Stimulated activated effector memory CD8-positive, alpha-beta T cell treated with anti-CD3 and anti-CD28 coated beads, Interleukin-12 subunit alpha, Interleukin-12 subunit beta, amount 100 ng/mL, for 72 hours (primary cell): ENCODE measurements around the gene EFL1.
"Not testable (repeated sequence)": the region's sequence is repeated elsewhere in the genome, so short reads cannot be mapped to it uniquely, and the experiment has no call there.

Experiments
- ATAC-seq: fragments of 150-1000 bp; cut with Tn5 transposase; 2 replicates; pipeline ENCODE4 v1.10.0; 2021
- DNase-seq, 2 donors: peaks; one replicate each; pipeline ENCODE4 v3.0.0; 2021 to 2022; ENCODE audit warnings: low spot score in 2 of 2
- H3K27ac Mint-ChIP-seq: one replicate; pipeline ENCODE4 v1.8.0; 2022; ENCODE audit warnings: mild to moderate bottlenecking, mixed read lengths
- H3K36me3 Mint-ChIP-seq: one replicate; pipeline ENCODE4 v1.8.0; 2022; ENCODE audit warnings: mild to moderate bottlenecking, mixed read lengths
- H3K4me1 Mint-ChIP-seq: one replicate; pipeline ENCODE4 v1.8.0; 2022; ENCODE audit warnings: mixed read lengths
- H3K4me3 Mint-ChIP-seq: one replicate; pipeline ENCODE4 v1.8.0; 2022; ENCODE audit warnings: mild to moderate bottlenecking, mixed read lengths
- H3K9me3 Mint-ChIP-seq: one replicate; pipeline ENCODE4 v1.8.0; 2022; ENCODE audit warnings: mixed read lengths

The EFL1 gene

DNA sequence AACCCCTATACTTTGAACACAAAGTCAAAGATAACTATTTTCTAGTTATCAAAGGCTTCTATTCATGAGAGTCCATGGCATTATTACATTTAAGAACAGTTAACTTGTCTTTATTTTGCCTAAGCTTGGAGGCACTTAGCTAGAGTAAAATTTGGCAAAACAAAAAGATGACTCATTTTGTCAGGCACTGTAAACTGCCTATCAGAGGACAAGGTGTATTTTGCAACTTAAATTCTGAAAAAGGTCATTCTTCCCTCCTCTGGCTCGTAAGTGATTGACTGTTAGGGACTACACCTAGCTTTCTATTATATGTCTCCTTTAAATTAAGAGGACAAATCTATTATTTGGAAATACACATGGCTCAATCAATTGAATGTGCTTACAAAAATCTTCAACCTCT is 69.1 kb downstream of the EFL1 start:
- H3K36me3 Mint-ChIP-seq: peaks cover 14% of the 10 kb centered on the region
- DNase-seq, H3K27ac Mint-ChIP-seq, H3K9me3 Mint-ChIP-seq, H3K4me3 Mint-ChIP-seq, H3K4me1 Mint-ChIP-seq, ATAC-seq: not testable (repeated sequence)

DNA sequence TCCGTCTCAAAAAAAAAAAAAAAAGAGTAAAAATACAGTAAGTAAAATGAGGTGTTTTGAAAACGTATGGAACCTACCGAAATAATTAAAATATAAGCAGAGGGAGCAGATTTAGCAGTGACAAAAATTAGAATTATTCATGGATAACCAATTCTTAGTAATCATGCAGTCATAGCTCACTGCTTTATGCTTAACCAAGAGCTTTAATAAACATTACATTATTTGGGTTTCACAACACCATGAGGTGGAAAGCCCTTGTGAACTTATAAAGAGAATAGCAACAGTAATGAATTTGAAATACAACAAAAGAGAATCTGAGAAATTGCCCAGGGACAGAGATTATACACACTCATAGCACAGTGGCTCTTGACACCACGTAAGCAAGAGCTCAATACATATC is 70.1 kb downstream of the EFL1 start:
- H3K4me1 Mint-ChIP-seq, H3K27ac Mint-ChIP-seq, DNase-seq, H3K4me3 Mint-ChIP-seq, ATAC-seq, H3K9me3 Mint-ChIP-seq: not testable (repeated sequence)
- peaks cover 14% of the 10 kb centered on the region for H3K36me3 Mint-ChIP-seq

DNA sequence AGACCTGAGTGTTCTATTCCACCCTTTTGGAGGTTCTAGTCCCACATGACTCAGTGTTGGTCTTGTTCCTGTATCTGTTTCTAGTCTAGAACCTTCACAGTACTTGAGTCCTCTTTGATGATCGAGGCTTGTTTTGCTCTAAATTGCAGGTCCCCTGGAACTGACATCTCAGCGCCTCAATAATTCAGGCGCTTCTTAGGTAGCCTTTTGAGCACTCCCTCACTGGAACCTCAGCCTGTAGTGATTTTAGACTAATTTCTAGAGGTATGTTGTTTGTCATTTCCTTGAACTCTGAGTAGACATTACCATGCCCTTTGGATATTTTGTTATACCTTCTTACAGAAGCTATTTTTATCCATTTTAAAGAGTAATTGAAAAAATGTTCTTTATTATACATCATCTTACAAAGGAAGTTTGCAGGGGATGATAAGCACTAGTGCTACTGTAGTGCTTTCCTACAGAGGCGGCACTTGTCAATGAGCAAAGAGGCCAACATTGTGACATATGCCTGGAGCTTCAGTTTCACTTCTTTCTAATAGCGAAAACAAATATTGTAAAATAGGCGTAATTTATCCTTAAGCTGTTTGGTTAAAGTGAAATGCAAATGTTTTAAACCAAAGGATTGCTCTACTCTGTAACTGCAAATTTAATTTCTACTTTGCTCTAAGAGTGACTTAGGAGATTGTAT is 75.7 kb downstream of the EFL1 start:
- H3K4me3 Mint-ChIP-seq: no peak overlapping the region
- no peaks in the 10 kb centered on the region for H3K9me3 Mint-ChIP-seq
- DNase-seq: no peak
- peaks cover 4% of the 10 kb centered on the region for H3K36me3 Mint-ChIP-seq
- H3K4me1 Mint-ChIP-seq: no peaks in the 10 kb centered on the region
- no peak overlapping the region for H3K27ac Mint-ChIP-seq
- no peak for ATAC-seq

DNA sequence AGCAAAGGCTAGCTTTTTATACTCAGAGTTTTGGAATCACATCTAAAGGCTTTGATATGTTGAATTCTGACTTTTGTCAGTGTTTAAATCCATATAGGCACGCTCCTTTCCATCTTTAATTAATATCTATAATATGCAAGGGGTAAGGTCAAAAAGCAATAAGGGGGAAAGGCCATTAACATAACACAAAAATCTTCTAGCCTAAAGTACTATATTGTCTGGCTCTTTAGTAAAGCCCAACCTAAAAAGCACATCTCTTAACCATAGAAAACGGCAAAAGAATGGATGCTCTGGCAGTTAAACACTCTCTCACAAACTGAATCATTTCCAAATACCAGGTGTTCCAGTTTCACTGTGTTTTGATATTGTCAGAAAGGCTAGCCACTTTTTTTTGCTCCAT is 76.4 kb downstream of the EFL1 start:
- Mint-ChIP-seq H3K36me3 (no peaks in the 10 kb centered on the region), H3K4me1 (no peaks in the 10 kb centered on the region), H3K4me3 (no peak overlapping the region), H3K27ac (no peak overlapping the region), H3K9me3 (no peaks in the 10 kb centered on the region)
- no peak for DNase-seq
- ATAC-seq: no peak

GRCh38 chr15:82184776-82185175 is 77.8 kb downstream of the EFL1 start:
- no peaks in the 10 kb centered on the region for H3K4me1 Mint-ChIP-seq
- H3K36me3 Mint-ChIP-seq: no peaks in the 10 kb centered on the region
- no peak overlapping the region for H3K27ac Mint-ChIP-seq
- no peak for DNase-seq
- no peak for ATAC-seq
- no peaks in the 10 kb centered on the region for H3K9me3 Mint-ChIP-seq
- H3K4me3 Mint-ChIP-seq: no peak overlapping the region

GRCh38 chr15:82184355-82184754 is 78.2 kb downstream of the EFL1 start:
- no peak overlapping the region for H3K27ac Mint-ChIP-seq
- H3K9me3 Mint-ChIP-seq: no peaks in the 10 kb centered on the region
- ATAC-seq: no peak
- no peaks in the 10 kb centered on the region for H3K36me3 Mint-ChIP-seq
- H3K4me1 Mint-ChIP-seq: no peaks in the 10 kb centered on the region
- DNase-seq: no peak
- H3K4me3 Mint-ChIP-seq: no peak overlapping the region

DNA sequence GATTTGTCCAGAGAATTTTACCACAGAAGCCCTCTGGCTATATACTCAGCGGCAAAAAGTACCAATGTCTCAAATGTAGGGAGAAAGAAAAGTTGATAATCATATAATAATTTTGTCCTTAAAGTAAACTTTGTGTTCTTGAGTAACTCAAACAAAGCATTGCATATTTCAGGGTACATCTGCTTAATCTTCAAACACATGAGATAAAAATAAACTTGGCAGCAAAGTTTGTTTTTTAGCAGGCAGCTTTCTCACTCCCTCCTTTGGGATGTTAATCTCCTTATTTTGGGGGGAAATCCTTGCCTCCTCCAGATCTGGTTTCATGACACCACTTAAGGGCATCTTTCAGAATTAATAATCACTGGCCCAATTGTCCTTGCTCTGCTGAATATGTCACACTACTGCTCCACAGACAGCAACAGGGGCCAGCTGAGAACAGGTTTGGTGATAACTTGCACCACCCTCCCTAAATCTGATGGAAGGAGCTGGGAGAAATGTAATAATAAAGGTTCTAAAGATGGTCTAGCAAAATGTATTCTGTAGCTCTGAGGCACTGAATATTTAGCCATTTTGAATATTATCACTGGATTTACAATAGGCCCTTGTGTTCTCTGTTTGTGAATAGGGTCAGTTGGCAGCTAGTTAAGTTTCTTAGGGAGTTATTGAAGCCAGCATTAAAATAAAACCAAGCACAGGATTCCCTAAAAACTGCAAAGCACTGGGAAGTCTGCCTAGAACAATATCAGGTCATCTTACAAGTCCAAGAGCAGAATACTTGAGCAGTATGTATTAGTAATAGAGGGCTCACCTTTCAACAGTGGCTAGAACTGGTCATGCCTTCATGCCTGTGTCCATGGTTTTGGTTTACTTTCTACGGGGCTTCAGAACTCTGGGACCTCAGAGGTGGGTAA is 79.2 kb downstream of the EFL1 start:
- DNase-seq: no peak
- no peaks in the 10 kb centered on the region for H3K36me3 Mint-ChIP-seq
- ATAC-seq: no peak
- H3K4me3 Mint-ChIP-seq: no peak overlapping the region
- H3K27ac Mint-ChIP-seq: no peak overlapping the region
- no peaks in the 10 kb centered on the region for H3K4me1 Mint-ChIP-seq
- H3K9me3 Mint-ChIP-seq: no peaks in the 10 kb centered on the region

GRCh38 chr15:82181371-82181770 is 81.2 kb downstream of the EFL1 start:
- Mint-ChIP-seq H3K27ac (no peak overlapping the region), H3K9me3 (no peaks in the 10 kb centered on the region), H3K4me1 (no peaks in the 10 kb centered on the region), H3K4me3 (no peak overlapping the region), H3K36me3 (no peaks in the 10 kb centered on the region)
- ATAC-seq (no peak), DNase-seq (no peak)

- Mint-ChIP-seq H3K4me1 (no peaks in the 10 kb centered on the region), H3K36me3 (no peaks in the 10 kb centered on the region), H3K9me3 (no peaks in the 10 kb centered on the region), H3K27ac (no peak overlapping the region), H3K4me3 (no peak overlapping the region)
- ATAC-seq (no peak), DNase-seq (no peak)
Observed at GRCh38 chr15:82178061-82178460, 84.5 kb downstream of the EFL1 start.

GRCh38 chr15:82177291-82178010 is 85.1 kb downstream of the EFL1 start:
- no peaks in the 10 kb centered on the region for H3K4me1 Mint-ChIP-seq
- ATAC-seq: no peak
- no peak overlapping the region for H3K27ac Mint-ChIP-seq
- no peaks in the 10 kb centered on the region for H3K36me3 Mint-ChIP-seq
- H3K9me3 Mint-ChIP-seq: no peaks in the 10 kb centered on the region
- DNase-seq: no peak
- H3K4me3 Mint-ChIP-seq: no peak overlapping the region

- no peak overlapping the region for H3K27ac Mint-ChIP-seq
- DNase-seq (no peak), ATAC-seq (no peak)
- no peaks in the 10 kb centered on the region for H3K4me1 Mint-ChIP-seq
- H3K4me3 Mint-ChIP-seq: no peak overlapping the region
- H3K9me3 Mint-ChIP-seq: no peaks in the 10 kb centered on the region
- no peaks in the 10 kb centered on the region for H3K36me3 Mint-ChIP-seq
Observed at GRCh38 chr15:82176542-82176941, 86.0 kb downstream of the EFL1 start.

GRCh38 chr15:82174471-82175235 is 87.9 kb downstream of the EFL1 start:
- ATAC-seq (no peak), DNase-seq (no peak)
- no peak overlapping the region for H3K4me3 Mint-ChIP-seq
- no peak overlapping the region for H3K27ac Mint-ChIP-seq
- H3K4me1 Mint-ChIP-seq: no peaks in the 10 kb centered on the region
- no peaks in the 10 kb centered on the region for H3K9me3 Mint-ChIP-seq
- H3K36me3 Mint-ChIP-seq: no peaks in the 10 kb centered on the region

- Mint-ChIP-seq H3K4me1 (peaks cover 8% of the 10 kb centered on the region), H3K27ac (no peak overlapping the region), H3K9me3 (no peaks in the 10 kb centered on the region), H3K4me3 (no peak overlapping the region), H3K36me3 (no peaks in the 10 kb centered on the region)
- DNase-seq (no peak), ATAC-seq (no peak)
Observed at GRCh38 chr15:82173108-82173507, 89.4 kb downstream of the EFL1 start.

DNA sequence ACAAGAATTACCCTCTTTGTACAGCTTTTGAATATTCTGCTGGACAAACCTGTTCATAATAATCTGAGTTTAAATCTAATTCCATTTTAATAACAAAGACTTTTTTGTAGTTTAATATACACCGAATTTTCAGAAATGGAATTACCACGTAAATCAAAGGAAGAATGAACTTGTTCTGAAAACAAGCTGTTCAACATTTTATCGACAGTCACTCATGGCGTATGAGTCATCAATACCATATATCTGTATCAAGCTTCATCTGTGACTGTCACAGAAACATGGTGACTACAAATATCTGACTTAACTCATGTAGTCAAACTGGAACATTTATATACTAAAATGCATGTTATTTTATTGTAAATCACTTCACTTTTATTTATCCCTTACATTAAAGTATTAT is 90.0 kb downstream of the EFL1 start:
- Mint-ChIP-seq H3K9me3 (no peaks in the 10 kb centered on the region), H3K27ac (no peak overlapping the region), H3K4me1 (peaks cover 8% of the 10 kb centered on the region), H3K4me3 (no peak overlapping the region), H3K36me3 (no peaks in the 10 kb centered on the region)
- no peak for ATAC-seq
- no peak for DNase-seq

GRCh38 chr15:82168757-82169156 is 93.8 kb downstream of the EFL1 start:
- Mint-ChIP-seq H3K36me3 (no peaks in the 10 kb centered on the region), H3K4me3 (no peak overlapping the region), H3K4me1 (peaks cover 13% of the 10 kb centered on the region), H3K9me3 (no peaks in the 10 kb centered on the region), H3K27ac (no peak overlapping the region)
- DNase-seq (no peak), ATAC-seq (no peak)
